WTC11 (cell line): ENCODE results near the gene SIK2. TPM values are rescaled to one million over a fixed set of nuclear protein-coding genes. Genes with fewer than 3 reads are reported as not detected.
A peak's percentile ranks its signal among the peaks of the same experiment; 100 is the strongest.

Experiments
- ATAC-seq: fragments of 200-7000 bp; cut with Tn5 transposase; 2 replicates; pipeline ENCODE4 v1.10.0; 2021; ENCODE audit warnings: mild to moderate bottlenecking, moderate library complexity
- CTCF ChIA-PET: fragments of 300-600 bp; sonication (Branson Sonifier 250); formaldehyde crosslinking; loops from one replicate; lab custom pipeline; 2021; ENCODE audit warnings: antibody characterized with exemption; lab: Charles Lee
- POLR2A ChIA-PET: fragments of 350-600 bp; sonication (Branson Sonifier 250); formaldehyde crosslinking; loops from one replicate; lab custom pipeline; 2021; ENCODE audit warnings: antibody characterized with exemption; lab: Charles Lee
- DNase-seq: peaks from one replicate; pipeline ENCODE4 v3.0.0; 2021; ENCODE audit warnings: low spot score
- H3K27ac Mint-ChIP-seq: 2 replicates; pipeline ENCODE4 v1.8.0; 2021; ENCODE audit warnings: mixed read lengths
- H3K27me3 Mint-ChIP-seq: 2 replicates; pipeline ENCODE4 v1.8.0; 2021; ENCODE audit warnings: low read depth, mild to moderate bottlenecking, moderate library complexity, mixed read lengths
- H3K36me3 Mint-ChIP-seq: 2 replicates; pipeline ENCODE4 v1.8.0; 2021; ENCODE audit warnings: mixed read lengths
- H3K4me1 Mint-ChIP-seq: 2 replicates; pipeline ENCODE4 v1.8.0; 2022; ENCODE audit warnings: mixed read lengths
- H3K4me3 Mint-ChIP-seq: 2 replicates; pipeline ENCODE4 v1.8.0; 2021; ENCODE audit warnings: mild to moderate bottlenecking, moderate library complexity, mixed read lengths
- H3K9me3 Mint-ChIP-seq: 2 replicates; pipeline ENCODE4 v1.8.0; 2021; ENCODE audit warnings: mixed read lengths
- ARID4B ChIP-seq: sonication (generic); formaldehyde crosslinking; IDR thresholded peaks from 2 replicates; pipeline ENCODE4 v1.8.0; 2023; ENCODE audit warnings: missing genetic modification reagents, mild to moderate bottlenecking, borderline replicate concordance
- ERG ChIP-seq: fragments of 250-450 bp; sonication (Bioruptor Pico); IDR thresholded peaks from 2 replicates; pipeline ENCODE4 v1.8.0; 2021; ENCODE audit warnings: mild to moderate bottlenecking
- GABPB1 ChIP-seq: sonication (generic); formaldehyde crosslinking; IDR thresholded peaks from 2 replicates; pipeline ENCODE4 v1.8.1; 2023; ENCODE audit warnings: mild to moderate bottlenecking, missing genetic modification reagents
- HMGXB4 ChIP-seq: sonication (generic); formaldehyde crosslinking; IDR thresholded peaks from 2 replicates; pipeline ENCODE4 v1.8.1; 2023; ENCODE audit warnings: mild to moderate bottlenecking, moderate library complexity, missing genetic modification reagents
- JUN ChIP-seq: sonication (generic); formaldehyde crosslinking; IDR thresholded peaks from 2 replicates; pipeline ENCODE4 v1.8.0; 2023; ENCODE audit warnings: mild to moderate bottlenecking, missing genetic modification reagents
- KAT7 ChIP-seq: sonication (generic); formaldehyde crosslinking; IDR thresholded peaks from 2 replicates; pipeline ENCODE4 v1.8.1; 2023; ENCODE audit warnings: missing genetic modification reagents, mild to moderate bottlenecking, borderline replicate concordance
- NFATC4 ChIP-seq: fragments of 250-450 bp; sonication (Bioruptor Pico); IDR thresholded peaks from 2 replicates; pipeline ENCODE4 v1.9.0; 2021; ENCODE audit warnings: mild to moderate bottlenecking
- NR1H2 ChIP-seq: sonication (generic); formaldehyde crosslinking; IDR thresholded peaks from 2 replicates; pipeline ENCODE4 v1.9.0; 2021; ENCODE audit warnings: mild to moderate bottlenecking, moderate library complexity, missing genetic modification reagents
- NR3C1 ChIP-seq: sonication (generic); formaldehyde crosslinking; conservative IDR thresholded peaks from 2 replicates; pipeline ENCODE4 v1.8.1; 2023; ENCODE audit warnings: low read depth, mild to moderate bottlenecking, missing genetic modification reagents
- TCF7 ChIP-seq: sonication (generic); formaldehyde crosslinking; IDR thresholded peaks from 2 replicates; pipeline ENCODE4 v1.8.0; 2022; ENCODE audit warnings: mild to moderate bottlenecking, low read depth, missing genetic modification reagents, moderate library complexity
- USF1 ChIP-seq: sonication (generic); formaldehyde crosslinking; IDR thresholded peaks from 2 replicates; pipeline ENCODE4 v1.8.0; 2022; ENCODE audit warnings: mild to moderate bottlenecking, missing genetic modification reagents
- ZMAT4 ChIP-seq: fragments of 250-450 bp; sonication (Bioruptor Pico); IDR thresholded peaks from 2 replicates; pipeline ENCODE4 v1.9.0; 2021; ENCODE audit warnings: mild to moderate bottlenecking
- ZNF121 ChIP-seq: sonication (generic); formaldehyde crosslinking; IDR thresholded peaks from 2 replicates; pipeline ENCODE4 v1.8.0; 2023; ENCODE audit warnings: missing genetic modification reagents
- ZNF219 ChIP-seq: sonication (generic); formaldehyde crosslinking; IDR thresholded peaks from 2 replicates; pipeline ENCODE4 v1.8.0; 2023; ENCODE audit warnings: missing genetic modification reagents, mild to moderate bottlenecking, borderline replicate concordance
- total RNA-seq: library from RNA; stranded (reverse); gene quantifications from 3 replicates; pipeline ENCODE4 v1.2.3, GENCODE V29; 2021
- TF ChIP-seq, protein P1 (sequence below): sonication (generic); formaldehyde crosslinking; conservative IDR thresholded peaks from 2 replicates; pipeline ENCODE4 v1.8.1; 2023; ENCODE audit warnings: mild to moderate bottlenecking, low read depth, missing genetic modification reagents, moderate library complexity

The SIK2 gene
- total RNA-seq, 1 experiment from 2014 or later, result 7.2 TPM

GRCh38 chr11:111759778-111760407, 157.6 kb downstream of the SIK2 start:
- ATAC-seq, result no peak
- Mint-ChIP-seq H3K27me3 (no peaks in the 10 kb centered on the region), H3K36me3 (peaks cover 85% of the 10 kb centered on the region), H3K4me3 (no peak overlapping the region), H3K4me1 (peaks cover 18% of the 10 kb centered on the region), H3K27ac (no peak overlapping the region), H3K9me3 (no peaks in the 10 kb centered on the region)
- DNase-seq, result no peak
- ChIA-PET CTCF (interaction anchor here (0.9 kb wide), 1 partner anchor 222 kb away, joined by 3 read pairs; no protein-coding TSS in a partner anchor), POLR2A (no interaction called here)
- peak; percentile 73; the same call in 1 of the 2 replicates for TF ChIP-seq ZNF121 (CRISPR knock-in tag)
- no peak for TF ChIP-seq USF1

GRCh38 chr11:111761036-111761435, 158.8 kb downstream of the SIK2 start:
- CTCF ChIA-PET, result interaction anchor here (1.2 kb wide), 1 partner anchor 111 kb away, joined by 7 read pairs; the partner anchor contains the start of gene ALG9
- DNase-seq, result no peak
- Mint-ChIP-seq H3K4me3 (no peak overlapping the region), H3K27me3 (no peaks in the 10 kb centered on the region), H3K36me3 (peaks cover 79% of the 10 kb centered on the region), H3K9me3 (no peaks in the 10 kb centered on the region), H3K27ac (no peak overlapping the region), H3K4me1 (peaks cover 22% of the 10 kb centered on the region)
- TF ChIP-seq JUN (CRISPR knock-in tag), result no peak
- TF ChIP-seq ZMAT4 (CRISPR knock-in tag), result no peak
- TF ChIP-seq TCF7 (CRISPR knock-in tag), result no peak
- no peak for TF ChIP-seq KAT7 (CRISPR knock-in tag)
- TF ChIP-seq ERG, result no peak
- TF ChIP-seq NR3C1, result no peak
- TF ChIP-seq GABPB1, result no peak
- no peak for TF ChIP-seq NR1H2
- TF ChIP-seq NFATC4, result no peak
- TF ChIP-seq, protein P1, sequence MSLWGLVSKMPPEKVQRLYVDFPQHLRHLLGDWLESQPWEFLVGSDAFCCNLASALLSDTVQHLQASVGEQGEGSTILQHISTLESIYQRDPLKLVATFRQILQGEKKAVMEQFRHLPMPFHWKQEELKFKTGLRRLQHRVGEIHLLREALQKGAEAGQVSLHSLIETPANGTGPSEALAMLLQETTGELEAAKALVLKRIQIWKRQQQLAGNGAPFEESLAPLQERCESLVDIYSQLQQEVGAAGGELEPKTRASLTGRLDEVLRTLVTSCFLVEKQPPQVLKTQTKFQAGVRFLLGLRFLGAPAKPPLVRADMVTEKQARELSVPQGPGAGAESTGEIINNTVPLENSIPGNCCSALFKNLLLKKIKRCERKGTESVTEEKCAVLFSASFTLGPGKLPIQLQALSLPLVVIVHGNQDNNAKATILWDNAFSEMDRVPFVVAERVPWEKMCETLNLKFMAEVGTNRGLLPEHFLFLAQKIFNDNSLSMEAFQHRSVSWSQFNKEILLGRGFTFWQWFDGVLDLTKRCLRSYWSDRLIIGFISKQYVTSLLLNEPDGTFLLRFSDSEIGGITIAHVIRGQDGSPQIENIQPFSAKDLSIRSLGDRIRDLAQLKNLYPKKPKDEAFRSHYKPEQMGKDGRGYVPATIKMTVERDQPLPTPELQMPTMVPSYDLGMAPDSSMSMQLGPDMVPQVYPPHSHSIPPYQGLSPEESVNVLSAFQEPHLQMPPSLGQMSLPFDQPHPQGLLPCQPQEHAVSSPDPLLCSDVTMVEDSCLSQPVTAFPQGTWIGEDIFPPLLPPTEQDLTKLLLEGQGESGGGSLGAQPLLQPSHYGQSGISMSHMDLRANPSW (CRISPR knock-in tag), result no peak
- TF ChIP-seq ZNF219 (CRISPR knock-in tag), result no peak
- no peak for TF ChIP-seq ARID4B (CRISPR knock-in tag)
- no peak for TF ChIP-seq HMGXB4 (CRISPR knock-in tag)
- no peak for ATAC-seq
- POLR2A ChIA-PET, result no interaction called here
